Measurements from ENCODE around the gene NXT1. TPM values are rescaled to one million over a fixed set of nuclear protein-coding genes. Genes with fewer than 3 reads are reported as not detected.

Gene NXT1
- total and polyA plus RNA-seq, 5 experiments from 2014 or later, result 20.5 to 65.1 (median 60.3) TPM

GRCh38 chr20:23404196-23404595 is 53.6 kb downstream of the NXT1 start:
- H3K4me1 Mint-ChIP-seq, result peaks cover 17 to 33% (median 23%) of the 10 kb centered on the region in 4 donors
- H3K27me3 Mint-ChIP-seq, result no peaks in the 10 kb centered on the region
- ATAC-seq, result no peak
- peaks cover 0 to 31% (median 4%) of the 10 kb centered on the region in 3 donors for H3K36me3 Mint-ChIP-seq
- no peak for DNase-seq
- H3K4me3 Mint-ChIP-seq, result no peak overlapping the region
- no peaks in the 10 kb centered on the region for H3K9me3 Mint-ChIP-seq
- peak overlapping the region in 1 of 10 donors; percentile 17 for H3K27ac Mint-ChIP-seq
- POLR2A ChIA-PET, result no interaction called here

Other genes starting within 250 kb of the NXT1 start
- 10 to 100 TPM; 11.1 to 13.7 TPM for gene GZF1, start 11.4 kb downstream of the NXT1 start, total RNA-seq
- 1 to 10 TPM; 1.9 to 3.7 (median 2.2) TPM for gene GZF1, start 11.4 kb downstream of the NXT1 start, polyA plus RNA-seq
- 10 to 100 TPM; 14.6 to 15.9 TPM for gene NAPB, start 70.7 kb downstream of the NXT1 start, total RNA-seq
- 1 to 10 TPM; 3.4 to 7.2 (median 5.8) TPM for gene NAPB, start 70.7 kb downstream of the NXT1 start, polyA plus RNA-seq
- not detected for gene CSTL1, start 88.9 kb downstream of the NXT1 start, total RNA-seq
- not detected for gene CSTL1, start 88.9 kb downstream of the NXT1 start, polyA plus RNA-seq
- not detected for gene CST11, start 102.1 kb downstream of the NXT1 start, total RNA-seq
- gene CST11, start 102.1 kb downstream of the NXT1 start, polyA plus RNA-seq, result not detected
- gene CST8, start 140.3 kb downstream of the NXT1 start, total RNA-seq, result not detected
- not detected for gene CST8, start 140.3 kb downstream of the NXT1 start, polyA plus RNA-seq
- not detected for gene CST9L, start 217.7 kb downstream of the NXT1 start, total RNA-seq
- gene CST9L, start 217.7 kb downstream of the NXT1 start, polyA plus RNA-seq, result not detected